Fibroblast of lung (primary cell): ENCODE data around the gene ATF7IP. TPM values are rescaled to one million over a fixed set of nuclear protein-coding genes. Genes with fewer than 3 reads are reported as not detected.

Experiments
- DNase-seq, 2 donors: peaks; one replicate each; pipeline versions ENCODE4 v3.0.0 to v3.0.0-alpha.2; 2010; ENCODE audit warnings: low read depth in 2 of 2
- H2AFZ ChIP-seq: 2 replicates; pipeline ENCODE4 v1.5.1; 2012; ENCODE audit warnings: low read length, control low read depth, inconsistent platforms
- H3K27ac ChIP-seq: 2 replicates; pipeline ENCODE4 v1.5.1; 2011; ENCODE audit warnings: low read length, control low read depth; ENCODE audit not compliant: insufficient read depth
- H3K27me3 ChIP-seq: 2 replicates; pipeline ENCODE4 v1.5.1; 2011; ENCODE audit warnings: mild to moderate bottlenecking, low read length; ENCODE audit not compliant: control insufficient read depth, insufficient read depth
- H3K36me3 ChIP-seq: 2 replicates; pipeline ENCODE4 v1.5.1; 2011; ENCODE audit warnings: low read length; ENCODE audit not compliant: control insufficient read depth, insufficient read depth
- H3K4me1 ChIP-seq: 2 replicates; pipeline ENCODE4 v1.5.1; 2011; ENCODE audit warnings: low read length; ENCODE audit not compliant: control insufficient read depth, insufficient read depth; ENCODE audit errors: extremely low read depth
- H3K4me2 ChIP-seq: 2 replicates; pipeline ENCODE4 v1.5.1; 2011; ENCODE audit warnings: low read length, control low read depth; ENCODE audit not compliant: insufficient read depth; ENCODE audit errors: extremely low read depth
- H3K4me3 ChIP-seq, 4 experiments: fragments of 200-600 bp in 1 of 4; sonication (generic) in 1 of 4; replicated peaks in 1 of 4; 2 replicates each; pipeline ENCODE4 v1.5.1; 2011 to 2016; ENCODE audit warnings: low read length in 4 of 4, low read depth in 3 of 4, mild to moderate bottlenecking in 3 of 4, control low read depth in 2 of 4, inconsistent platforms in 1 of 4, mixed read lengths in 1 of 4; ENCODE audit not compliant: insufficient read depth in 1 of 4; ENCODE audit errors: control extremely low read depth in 1 of 4
- H3K79me2 ChIP-seq: 2 replicates; pipeline ENCODE4 v1.5.1; 2012; ENCODE audit warnings: mild to moderate bottlenecking, low read length, inconsistent platforms; ENCODE audit not compliant: control insufficient read depth, insufficient read depth
- H3K9ac ChIP-seq: 2 replicates; pipeline ENCODE4 v1.5.1; 2011; ENCODE audit warnings: mild to moderate bottlenecking, low read length, control low read depth; ENCODE audit not compliant: insufficient read depth
- H3K9me3 ChIP-seq: 2 replicates; pipeline ENCODE4 v1.5.1; 2012; ENCODE audit warnings: low read depth, low read length; ENCODE audit not compliant: control insufficient read depth, insufficient read depth
- H4K20me1 ChIP-seq: 2 replicates; pipeline ENCODE4 v1.5.1; 2011; ENCODE audit warnings: low read length; ENCODE audit not compliant: control insufficient read depth, insufficient read depth; ENCODE audit errors: extremely low read depth
- CTCF ChIP-seq, 2 donors: IDR thresholded peaks in 1 of 2; conservative IDR thresholded peaks in 1 of 2; 1 replicate in 1 of 2; 2 replicates in 1 of 2; pipeline ENCODE4 v1.5.1; 2011 to 2012; ENCODE audit warnings: low read length in 2 of 2, control low read depth in 1 of 2, inconsistent platforms in 1 of 2, low read depth in 1 of 2, mild to moderate bottlenecking in 1 of 2
- EZH2 ChIP-seq: IDR thresholded peaks from 2 replicates; pipeline ENCODE4 v1.5.1; 2012; ENCODE audit warnings: low read length, control low read depth, mild to moderate bottlenecking; ENCODE audit errors: missing control alignments
- polyA plus RNA-seq, 2 donors: library from polyadenylated mRNA; depleted of rRNA in 1 of 2; stranded (reverse) in 1 of 2; unstranded in 1 of 2; fragments of >200 nt; gene quantifications; 2 replicates each; pipeline ENCODE4 v1.2.1, GENCODE V29; 2011 to 2012; ENCODE audit warnings: missing spikeins in 1 of 2
- total RNA-seq: library from RNA; depleted of rRNA; stranded (reverse); fragments of >200 nt; gene quantifications from 2 replicates; pipeline ENCODE4 v1.2.1, GENCODE V29; 2014

The ATF7IP gene
- total and polyA plus RNA-seq, 2 donors (not counting 1 experiment from before 2014, with no cell fraction given) = 13.1 to 18.0 TPM

- no peaks in the 10 kb centered on the region for H3K36me3 ChIP-seq
- H3K27me3 ChIP-seq = no peaks in the 10 kb centered on the region
- H3K9ac ChIP-seq = no peak overlapping the region
- no peak for DNase-seq
- no peaks in the 10 kb centered on the region for H3K79me2 ChIP-seq
- no peak for TF ChIP-seq EZH2
- H2AFZ ChIP-seq = no peak overlapping the region
- H4K20me1 ChIP-seq = no peaks in the 10 kb centered on the region
- H3K4me3 ChIP-seq = no peak overlapping the region
- no peak overlapping the region for H3K4me2 ChIP-seq
- H3K27ac ChIP-seq = no peak overlapping the region
- no peaks in the 10 kb centered on the region for H3K9me3 ChIP-seq
- no peaks in the 10 kb centered on the region for H3K4me1 ChIP-seq
Observed at GRCh38 chr12:14532152-14532551, 166.7 kb downstream of the ATF7IP start.

GRCh38 chr12:14537088-14537487 is 171.6 kb downstream of the ATF7IP start:
- no peak for DNase-seq
- no peak overlapping the region for H3K27ac ChIP-seq
- no peaks in the 10 kb centered on the region for H3K9me3 ChIP-seq
- no peak overlapping the region for H3K4me2 ChIP-seq
- H3K4me3 ChIP-seq = no peak overlapping the region
- no peaks in the 10 kb centered on the region for H3K79me2 ChIP-seq
- TF ChIP-seq CTCF (conservative IDR thresholded peaks at IDR 0.05 in 1 of 2, IDR thresholded peaks at IDR 0.05 in 1 of 2; ENCODE audit: low read depth in 1 of 2, low read length in 2 of 2) = no peak
- TF ChIP-seq EZH2 = no peak
- H3K4me1 ChIP-seq = no peaks in the 10 kb centered on the region
- no peak overlapping the region for H2AFZ ChIP-seq
- H4K20me1 ChIP-seq = no peaks in the 10 kb centered on the region
- H3K36me3 ChIP-seq = no peaks in the 10 kb centered on the region
- H3K9ac ChIP-seq = no peak overlapping the region
- H3K27me3 ChIP-seq = no peaks in the 10 kb centered on the region

- Histone ChIP-seq H3K27ac (no peak overlapping the region), H4K20me1 (no peaks in the 10 kb centered on the region), H3K4me3 (no peak overlapping the region), H2AFZ (no peak overlapping the region), H3K27me3 (no peaks in the 10 kb centered on the region), H3K36me3 (no peaks in the 10 kb centered on the region), H3K9me3 (no peaks in the 10 kb centered on the region), H3K9ac (no peak overlapping the region), H3K4me2 (no peak overlapping the region), H3K79me2 (no peaks in the 10 kb centered on the region), H3K4me1 (no peaks in the 10 kb centered on the region)
- no peak for TF ChIP-seq CTCF (conservative IDR thresholded peaks at IDR 0.05 in 1 of 2, IDR thresholded peaks at IDR 0.05 in 1 of 2; ENCODE audit: low read depth in 1 of 2, low read length in 2 of 2)
- DNase-seq = no peak
Observed at GRCh38 chr12:14540801-14541462, 175.4 kb downstream of the ATF7IP start.
